Midbrain (tissue), 1 donor: Measurements from ENCODE around the gene FGF11.
"Not testable (repeated sequence)": the region's sequence is repeated elsewhere in the genome, so short reads cannot be mapped to it uniquely, and the experiment has no call there.

Experiments
- DNase-seq: peaks from one replicate; lab custom pipeline; 2025; lab: John Stamatoyannopoulos, UW

FGF11 gene

DNA sequence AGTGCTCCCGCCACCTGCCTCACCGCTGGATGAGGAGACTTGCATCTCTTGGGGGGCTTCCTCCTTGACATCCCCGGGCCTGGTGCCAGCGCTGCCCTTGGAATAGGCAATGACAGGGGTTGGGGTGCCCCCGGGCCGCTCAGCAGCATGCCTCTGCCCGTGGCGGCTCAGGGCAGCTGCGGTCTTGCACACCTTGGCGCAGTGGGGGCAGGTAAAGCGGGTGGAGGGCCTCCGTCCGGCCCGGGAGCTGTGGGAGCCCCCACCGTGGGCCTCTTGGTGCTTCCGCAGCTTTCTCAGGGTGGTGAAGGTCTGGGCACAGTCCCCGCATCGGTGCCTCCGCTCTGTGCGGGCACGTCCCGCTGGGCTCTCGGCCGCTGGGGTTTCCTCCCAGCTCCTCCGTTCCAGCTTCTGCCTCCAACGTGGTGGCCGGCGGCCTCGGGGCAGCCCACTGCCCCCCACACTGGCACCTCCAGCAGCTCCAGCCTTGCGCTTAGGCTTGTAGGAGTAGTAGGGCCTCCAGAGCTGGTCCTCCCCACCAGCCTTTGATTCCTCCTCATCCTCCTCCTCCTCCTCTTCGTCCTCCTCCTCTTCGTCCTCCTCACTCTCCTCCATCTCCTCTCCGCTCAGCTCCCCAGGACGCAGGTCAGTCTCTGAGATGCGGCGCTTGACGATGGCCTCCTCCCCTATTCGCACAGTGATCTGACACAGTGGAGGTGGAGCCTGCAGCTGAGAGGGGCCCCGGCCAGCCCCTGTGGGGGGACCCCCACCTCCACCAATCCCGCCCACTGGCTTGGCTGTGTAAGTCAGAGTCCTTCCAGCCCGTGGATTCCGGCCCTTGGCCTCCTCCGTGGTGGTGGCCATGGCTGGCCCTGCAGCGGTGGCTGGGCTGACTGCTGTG lies 23.4 kb downstream of the FGF11 start:
- no peak for DNase-seq

DNA sequence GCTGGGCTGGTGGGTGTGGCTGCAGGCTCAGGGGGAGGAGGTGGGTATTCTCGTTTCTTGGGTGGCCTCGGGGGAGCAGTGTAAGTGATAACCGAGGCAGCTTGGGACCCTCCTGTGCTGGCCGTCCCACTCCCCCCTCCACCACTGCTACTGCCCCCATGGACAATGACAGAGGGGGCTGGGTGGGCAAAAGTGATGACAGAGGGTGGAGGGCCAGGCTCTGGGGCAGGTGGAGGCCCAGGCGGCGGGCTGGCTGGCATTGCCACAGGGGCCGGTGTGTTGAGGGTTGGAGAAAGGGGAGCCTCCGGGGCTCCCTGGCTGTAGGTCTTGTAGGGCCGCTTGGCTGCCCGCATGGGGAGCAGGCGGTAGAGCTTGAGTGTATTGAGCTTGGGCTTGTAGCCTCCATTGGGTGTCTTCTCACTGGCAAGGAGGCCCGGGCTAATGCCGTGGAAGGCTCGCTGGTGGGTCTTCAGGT lies 24.1 kb downstream of the FGF11 start:
- no peak for DNase-seq

DNA sequence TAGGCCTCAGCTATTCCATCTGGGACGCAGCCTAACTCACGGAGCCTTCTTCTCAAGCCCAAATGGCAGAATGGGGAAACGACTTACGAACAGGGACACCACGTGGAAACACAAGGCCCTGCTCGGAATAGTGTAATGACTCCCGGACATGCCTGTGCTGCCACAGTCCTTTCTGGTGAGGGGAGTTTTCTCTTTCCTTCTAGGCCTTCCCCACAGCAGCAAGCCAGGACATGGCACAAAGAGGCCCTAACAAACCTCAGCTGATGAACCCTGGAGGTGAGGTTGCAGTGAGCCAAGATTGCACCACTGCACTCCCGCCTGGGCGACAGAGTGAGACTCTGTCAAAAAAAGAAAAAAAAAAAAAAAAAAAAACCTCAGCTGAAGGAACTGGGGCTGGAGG lies 24.8 kb downstream of the FGF11 start:
- DNase-seq: no peak

DNA sequence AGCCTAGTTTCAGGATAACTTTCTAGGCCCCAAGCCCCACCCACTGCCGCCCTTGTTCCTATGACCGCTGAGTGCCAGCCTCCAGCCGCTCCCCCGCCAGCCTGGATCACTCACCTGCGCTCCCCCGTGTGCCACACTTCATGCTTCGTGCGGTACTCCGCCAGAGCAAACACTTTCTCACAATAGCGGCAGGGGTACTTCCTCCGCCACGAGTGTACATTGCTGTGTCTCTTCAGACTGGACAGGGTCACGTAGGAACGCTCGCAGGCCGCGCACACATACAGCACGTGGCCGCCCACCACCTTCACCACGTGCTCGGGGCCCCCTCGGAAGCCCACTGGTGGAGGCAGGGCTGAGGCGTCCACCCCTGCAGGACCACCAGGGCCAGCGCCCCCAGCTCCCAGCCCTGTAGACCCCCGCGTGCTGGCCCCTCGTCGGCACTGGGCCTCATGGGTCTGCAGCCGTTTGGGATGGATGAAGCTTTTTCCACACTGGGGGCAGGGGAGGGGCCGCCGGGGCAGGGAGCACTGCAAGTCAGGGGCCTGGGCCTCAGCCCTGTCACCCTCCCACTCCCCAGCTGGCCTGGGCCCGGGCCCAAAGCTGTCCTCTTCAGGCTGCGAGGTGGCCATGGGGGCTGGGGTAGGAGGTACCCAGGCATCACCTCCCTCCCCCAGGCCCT lies 26.4 kb downstream of the FGF11 start:
- DNase-seq: no peak

DNA sequence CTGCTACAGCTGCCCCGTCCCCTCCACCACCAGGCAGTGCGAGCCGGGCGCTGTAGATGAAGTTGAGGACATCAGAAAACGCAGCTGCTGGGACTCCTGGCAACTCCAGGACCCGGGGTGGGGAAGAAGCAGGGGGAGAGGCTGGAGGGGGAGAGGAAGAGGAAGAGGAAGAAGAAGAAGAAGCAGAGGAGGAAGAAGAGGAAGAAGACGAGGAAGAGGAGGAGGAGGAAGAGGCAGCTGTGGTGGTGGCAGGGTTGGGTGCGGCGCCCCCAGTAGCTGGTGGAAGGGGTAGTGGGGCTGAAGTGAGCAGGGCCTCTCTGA lies 27.0 kb downstream of the FGF11 start:
- no peak for DNase-seq

DNA sequence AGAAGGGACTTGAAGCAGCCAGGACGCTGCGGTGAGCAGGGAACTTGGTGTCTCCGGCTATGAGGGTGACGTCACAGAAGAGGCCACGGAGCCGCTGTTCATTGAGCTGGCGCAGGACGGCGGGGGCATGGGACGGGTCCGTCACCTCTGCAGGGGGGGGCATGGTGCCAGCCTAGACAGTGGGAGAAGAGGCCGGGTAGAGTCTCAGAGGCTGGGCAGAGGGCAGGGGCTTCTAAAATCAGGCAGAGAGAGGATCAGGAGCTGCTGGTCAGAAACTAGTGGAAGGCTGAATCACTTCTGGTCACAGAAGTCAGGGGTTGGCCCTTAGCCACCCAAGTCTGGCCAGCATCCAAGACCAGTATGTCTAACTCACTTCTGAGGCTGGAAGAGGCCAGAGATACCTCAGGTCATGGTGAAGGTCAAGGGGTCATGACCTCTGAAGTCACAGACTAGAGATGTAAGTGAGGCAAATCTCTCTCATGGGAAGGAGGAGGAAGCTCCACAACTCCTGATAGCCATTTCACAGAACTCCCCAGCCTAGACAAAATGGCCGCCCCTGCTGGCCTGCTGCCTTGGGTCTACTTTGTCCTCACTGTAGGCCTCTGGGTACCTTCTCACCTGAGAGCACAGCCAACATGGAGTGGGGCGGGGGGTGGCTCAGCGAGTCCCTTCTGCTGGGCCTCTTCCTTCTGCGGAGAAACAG lies 27.5 kb downstream of the FGF11 start:
- no peak for DNase-seq

DNA sequence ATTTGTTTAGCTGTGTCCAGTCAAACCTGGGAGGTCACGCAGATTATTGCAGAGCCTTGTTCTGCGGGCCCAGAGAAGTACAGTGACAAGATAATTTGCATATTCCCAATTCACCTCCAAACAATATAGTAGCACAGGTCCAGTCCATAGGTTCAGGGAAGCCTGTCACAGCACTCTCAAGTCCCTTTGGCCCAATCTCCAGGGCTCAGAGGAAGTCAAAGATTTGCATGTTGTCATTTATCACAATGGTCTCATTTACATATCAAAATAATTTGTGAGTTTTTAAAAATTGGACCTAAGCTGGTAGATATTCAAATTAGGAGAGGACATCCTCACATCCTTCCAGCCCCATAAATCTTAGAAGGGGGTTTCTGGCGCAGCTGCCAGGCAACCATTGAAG lies 28.2 kb downstream of the FGF11 start:
- no peak for DNase-seq

DNA sequence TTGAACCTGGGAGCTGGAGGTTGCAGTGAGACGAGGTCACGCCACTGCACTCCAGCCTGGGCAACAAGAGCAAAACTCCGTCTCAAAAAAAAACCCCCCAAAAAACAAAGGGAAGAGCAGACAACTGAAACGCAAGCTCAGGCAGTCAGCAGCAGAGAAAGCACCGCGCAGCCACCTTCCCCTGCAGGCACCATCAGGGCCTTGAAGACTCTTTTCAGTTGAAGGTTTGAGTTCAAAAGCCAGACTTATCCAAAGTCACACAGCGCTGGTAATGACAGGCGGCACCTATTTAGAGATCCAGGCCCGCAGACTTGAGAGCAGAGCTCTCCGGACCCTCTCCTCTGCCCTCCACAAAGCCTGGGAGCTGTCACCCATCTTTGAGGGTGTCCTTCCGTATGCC lies 29.0 kb downstream of the FGF11 start:
- no peak for DNase-seq

DNA sequence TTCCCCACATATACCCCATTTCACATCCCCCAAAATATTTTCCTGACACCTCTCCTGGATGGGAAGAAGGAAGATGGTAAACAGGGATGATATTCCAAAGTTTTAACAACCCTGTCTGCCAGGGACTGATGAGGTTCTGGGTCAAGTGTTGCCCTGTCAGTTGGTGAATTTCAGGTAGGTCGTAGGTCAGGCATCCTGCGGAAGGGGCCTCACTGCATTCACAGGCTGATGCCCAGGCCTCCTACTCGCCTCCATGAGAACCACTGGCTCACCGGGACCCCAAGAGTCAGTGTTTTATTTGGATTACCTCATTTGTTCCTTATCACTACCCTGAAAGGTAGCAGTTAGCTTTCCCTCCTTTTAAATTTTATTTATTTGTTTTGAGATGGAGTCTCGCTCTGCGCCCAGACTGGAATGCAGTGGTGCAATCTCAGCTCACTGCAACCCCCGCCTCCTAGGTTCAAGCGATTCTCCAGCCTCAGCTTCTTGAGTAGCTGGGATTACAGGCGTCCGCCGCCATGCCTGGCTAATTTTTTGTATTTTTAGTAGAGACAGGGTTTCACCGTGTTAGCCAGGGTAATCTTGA lies 29.6 kb downstream of the FGF11 start:
- no peak for DNase-seq

DNA sequence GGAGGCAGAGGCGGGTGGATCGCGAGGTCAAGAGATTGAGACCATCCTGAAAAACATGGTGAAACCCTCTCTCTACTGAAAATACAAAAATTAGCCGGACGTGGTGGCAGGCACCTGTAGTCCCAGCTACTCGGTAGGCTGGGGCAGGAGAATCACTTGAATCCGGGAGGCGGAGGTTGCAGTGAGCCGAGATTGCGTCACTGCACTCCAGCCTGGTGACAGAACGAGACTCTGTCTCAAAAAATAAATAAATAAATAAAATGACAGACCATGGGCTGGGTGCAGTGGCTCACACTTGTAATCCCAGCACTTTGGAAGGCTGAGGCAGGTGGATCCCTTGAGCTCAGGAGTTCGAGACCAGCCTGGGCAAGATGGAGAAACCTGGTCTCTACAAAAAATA lies 30.5 kb downstream of the FGF11 start:
- not testable (repeated sequence) for DNase-seq

DNA sequence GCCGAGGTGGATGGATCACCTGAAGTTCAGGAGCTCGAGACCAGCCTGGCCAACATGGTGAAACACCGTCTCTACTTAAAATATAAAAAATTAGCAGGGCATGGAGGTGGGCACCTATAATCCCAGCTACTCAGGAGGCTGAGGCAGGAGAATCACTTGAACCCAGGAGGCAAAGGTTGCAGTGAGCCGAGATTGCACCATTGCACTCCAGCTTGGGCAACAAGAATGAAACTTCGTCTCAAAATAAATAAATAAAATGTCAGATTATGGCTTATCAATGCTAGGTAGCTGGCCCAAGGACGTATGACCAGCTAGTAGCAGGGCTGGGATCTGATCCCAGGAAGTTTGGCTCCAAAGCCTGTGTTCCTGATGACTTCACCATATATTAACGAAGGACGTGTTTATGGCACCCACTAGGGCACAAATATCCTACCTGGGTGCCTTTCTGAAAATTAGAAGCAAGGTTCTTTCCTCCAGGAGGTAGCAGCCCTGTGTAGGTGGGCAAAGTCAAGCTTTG lies 31.2 kb downstream of the FGF11 start:
- not testable (repeated sequence) for DNase-seq

DNA sequence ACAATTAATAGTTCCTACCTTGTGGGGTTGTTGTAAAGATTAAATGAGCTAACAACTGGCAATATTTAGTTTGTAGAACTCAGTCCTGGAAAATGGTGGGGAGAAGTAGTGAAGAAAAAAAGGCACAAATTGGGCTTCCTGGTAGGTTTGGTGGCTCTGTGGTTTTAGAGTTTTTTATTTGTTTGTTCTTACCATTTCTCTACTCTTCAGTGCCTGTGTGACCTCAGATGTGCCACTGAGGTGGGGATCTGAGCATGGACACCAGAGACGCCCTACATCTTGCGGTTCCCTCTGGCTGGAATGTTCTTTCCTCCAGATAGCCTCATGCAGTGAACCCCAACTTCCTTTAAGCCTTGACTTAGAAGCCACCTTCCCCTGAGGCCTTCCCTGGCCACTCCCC lies 32.4 kb downstream of the FGF11 start:
- no peak for DNase-seq

DNA sequence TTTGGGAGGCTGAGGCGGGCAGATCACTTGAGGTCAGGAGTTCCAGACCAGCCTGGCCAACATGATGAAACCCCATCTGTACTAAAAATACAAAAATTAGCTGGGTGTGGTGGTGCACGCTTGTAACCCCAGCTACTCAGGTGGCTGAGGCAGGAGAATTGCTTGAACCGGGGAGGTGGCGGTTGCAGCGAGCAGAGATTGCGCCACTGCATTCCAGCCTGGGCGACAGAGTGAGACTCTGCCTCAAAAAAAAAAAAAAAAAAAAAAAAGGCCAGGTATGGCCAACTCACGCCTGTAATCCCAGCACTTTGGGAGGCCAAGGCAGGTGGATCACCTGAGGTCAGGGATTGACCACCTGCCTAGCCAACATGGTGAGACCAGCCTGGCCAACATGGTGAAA lies 35.5 kb downstream of the FGF11 start:
- DNase-seq: not testable (repeated sequence)

DNA sequence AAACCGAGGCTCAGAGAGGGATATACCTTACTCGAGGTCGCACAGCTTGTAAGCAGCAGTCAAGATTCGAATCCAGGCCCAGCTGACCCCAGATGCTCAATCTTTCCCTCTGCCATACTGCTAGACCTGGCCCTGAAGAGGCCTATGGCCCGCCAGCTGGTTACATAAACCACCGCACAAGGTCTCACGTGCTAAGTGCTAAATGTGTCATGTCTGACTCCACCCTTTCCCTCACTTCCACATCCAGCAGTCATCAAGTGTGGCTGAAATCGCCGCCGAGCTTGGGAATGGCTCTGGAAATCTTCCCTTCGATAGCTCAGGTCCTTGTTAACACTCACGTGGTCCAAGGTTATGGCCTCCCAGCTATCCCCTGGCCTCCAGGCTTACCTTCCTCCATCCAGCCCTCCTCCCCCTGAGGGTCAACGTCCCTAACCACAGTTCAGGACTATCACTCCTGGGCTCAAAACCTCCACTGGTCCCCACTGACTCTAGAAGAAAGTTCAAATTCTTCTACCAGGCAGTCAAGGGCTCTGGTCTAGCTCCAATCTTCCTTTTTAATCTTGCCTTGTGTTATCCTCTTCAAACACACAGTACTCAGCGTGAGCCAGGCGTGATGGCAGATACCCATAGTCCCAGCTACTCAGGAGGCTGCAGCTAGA lies 36.6 kb downstream of the FGF11 start:
- DNase-seq: no peak

DNA sequence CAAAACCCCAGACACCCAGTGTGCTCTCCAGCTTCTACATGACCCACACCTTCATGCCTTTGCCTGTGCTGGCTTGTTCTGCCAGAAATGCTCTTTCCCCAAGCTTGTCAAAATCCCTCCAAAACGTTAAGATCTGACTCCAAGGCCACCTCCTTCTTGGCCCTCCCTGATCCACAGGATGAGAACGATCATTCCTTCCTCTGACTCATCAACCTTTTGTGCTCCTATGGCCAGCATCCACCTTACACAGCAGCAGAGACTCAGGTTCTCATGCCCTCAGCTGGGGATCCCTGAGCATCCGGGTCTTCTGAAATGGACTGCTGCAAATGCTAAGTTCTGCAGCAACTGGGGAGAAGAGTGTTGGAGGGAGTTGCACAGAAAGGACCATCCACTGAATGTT lies 37.2 kb downstream of the FGF11 start:
- DNase-seq: no peak

DNA sequence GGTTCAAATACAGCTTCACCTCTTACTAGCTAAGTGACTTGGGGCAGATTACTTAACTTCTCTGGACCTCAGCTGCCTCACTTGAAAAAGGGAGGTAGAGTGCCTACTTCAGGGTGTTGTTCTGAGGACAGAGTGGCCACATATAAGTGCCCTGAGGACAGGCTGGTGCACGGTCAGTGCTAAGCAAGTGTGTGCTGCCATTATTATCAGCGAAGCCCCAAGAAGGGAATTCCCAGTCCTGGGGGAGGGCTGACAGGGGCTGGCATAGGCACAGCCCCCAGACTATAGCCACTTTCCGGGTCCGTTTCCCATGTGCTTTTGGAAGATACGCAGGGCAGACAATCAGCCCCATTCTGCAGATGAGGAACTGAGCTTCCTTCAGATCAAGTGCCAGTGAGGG lies 37.6 kb downstream of the FGF11 start:
- no peak for DNase-seq

DNA sequence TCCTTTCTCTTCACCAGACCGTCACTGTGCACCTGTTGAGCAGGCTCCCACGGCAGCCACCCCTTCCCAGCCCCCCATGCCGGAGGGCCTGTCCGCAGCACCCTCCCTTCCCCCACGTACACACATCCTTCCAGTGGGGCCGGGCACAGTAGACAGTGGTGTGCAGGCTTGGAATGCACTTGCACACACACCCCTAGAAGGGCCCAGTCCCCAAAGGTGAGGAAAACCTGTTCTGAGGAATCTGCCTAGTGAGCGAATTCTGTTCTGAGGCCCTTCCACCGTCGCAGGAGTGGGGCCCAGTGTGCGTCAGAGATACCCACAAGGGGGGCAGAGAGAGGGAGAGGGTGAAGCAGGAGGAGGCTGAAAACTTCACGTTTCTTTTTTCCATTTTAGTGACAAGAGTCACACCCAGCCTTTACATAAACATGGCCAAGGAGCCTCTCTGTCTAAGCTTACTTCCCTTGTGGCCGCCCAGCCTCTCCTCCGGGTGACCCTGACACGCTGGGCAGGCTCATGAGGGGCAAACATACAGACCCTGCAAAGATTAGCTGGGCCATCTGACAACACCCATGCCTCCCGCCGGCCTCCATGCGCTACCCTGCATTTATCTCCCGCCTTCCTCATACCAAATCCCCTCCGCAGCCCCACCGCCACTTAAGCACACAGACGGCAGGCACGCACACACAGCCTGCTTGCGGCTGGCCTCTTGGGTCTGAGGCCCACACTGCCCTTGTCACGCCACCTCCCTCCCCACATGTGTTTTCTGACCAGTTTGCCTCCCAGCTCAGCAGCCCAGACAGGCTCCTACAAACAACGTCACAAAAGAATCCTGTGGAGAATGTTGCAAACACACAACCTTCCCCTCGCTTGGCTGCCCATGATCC lies 38.3 kb downstream of the FGF11 start:
- peak; percentile 30 for DNase-seq

DNA sequence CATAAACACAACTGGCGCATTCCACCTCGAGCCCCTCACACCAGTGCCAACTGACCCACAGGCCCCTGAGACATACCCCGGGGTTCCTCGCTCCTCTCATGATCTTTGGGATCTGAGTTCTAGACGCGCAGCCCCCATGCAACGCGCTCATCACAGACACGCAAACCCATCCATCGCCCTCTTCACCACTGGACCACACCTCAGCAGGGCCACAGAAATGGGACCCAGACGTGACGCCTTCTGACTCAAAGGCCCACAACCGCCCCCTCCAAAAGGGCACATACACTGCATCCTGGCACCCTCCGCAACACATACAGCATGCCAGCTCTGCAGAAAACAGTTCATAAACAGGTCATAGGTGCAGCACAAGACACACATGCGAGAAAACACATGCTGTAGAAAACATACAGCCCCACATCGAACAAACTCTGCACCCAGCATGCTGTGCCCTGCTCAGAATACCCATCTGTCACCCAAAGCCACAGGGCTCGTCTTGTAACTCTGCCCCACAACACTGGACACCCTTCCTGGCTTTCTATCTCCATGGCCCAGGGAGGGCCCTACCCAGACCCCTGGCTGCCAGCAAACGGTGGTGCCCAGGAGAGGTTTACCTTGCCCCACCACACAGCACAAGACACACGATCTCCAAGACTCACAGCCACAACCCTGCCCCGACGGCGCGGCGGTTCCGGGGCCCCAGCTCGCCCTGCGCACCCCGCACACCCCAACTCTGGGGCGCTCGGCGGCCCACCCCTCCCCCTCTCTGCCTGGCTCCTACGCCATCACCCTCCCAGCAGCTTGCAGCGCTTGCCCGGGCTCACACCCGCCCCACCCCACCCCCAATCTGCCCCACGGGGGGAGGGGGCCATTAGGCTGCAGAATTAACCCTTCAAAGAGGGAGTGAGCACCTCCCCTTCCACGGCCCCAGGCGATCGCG lies 39.2 kb downstream of the FGF11 start:
- peak; percentile 52 for DNase-seq
